HCT116 (cell line): ENCODE measurements around the gene BRCA2.

ENCODE experiments used
- ELF1 ChIP-seq: IDR thresholded peaks from 2 replicates; pipeline ENCODE4 v1.6.1; 2012; ENCODE audit warnings: low read depth, borderline replicate concordance
- EZH2phosphoT487 ChIP-seq: fragments of 200-600 bp; IDR thresholded peaks from 2 replicates; pipeline ENCODE4 v1.6.1; 2018; ENCODE audit warnings: antibody characterized with exemption, borderline replicate concordance
- JUND ChIP-seq: IDR thresholded peaks from 2 replicates; pipeline ENCODE4 v1.6.1; 2012
- POLR2A ChIP-seq: IDR thresholded peaks from 2 replicates; pipeline ENCODE4 v1.7.0; 2011; ENCODE audit warnings: borderline replicate concordance; ENCODE audit not compliant: insufficient read depth, insufficient read length; ENCODE audit errors: extremely low read depth
- POLR2AphosphoS5 ChIP-seq: IDR thresholded peaks from 2 replicates; pipeline ENCODE4 v1.6.1; 2011; ENCODE audit warnings: mild to moderate bottlenecking, low read depth, low read length, moderate library complexity
- RAD21 ChIP-seq: IDR thresholded peaks from 2 replicates; pipeline ENCODE4 v1.6.1; 2012; ENCODE audit warnings: low read depth, mild to moderate bottlenecking
- SIN3A ChIP-seq: IDR thresholded peaks from 2 replicates; pipeline ENCODE4 v1.6.1; 2012; ENCODE audit warnings: low read depth
- ZNF274 ChIP-seq: fragments of 200-500 bp; sonication (Bioruptor generic); IDR thresholded peaks from 2 replicates; pipeline ENCODE4 v1.6.1; 2014; ENCODE audit warnings: mild to moderate bottlenecking, low read depth, low read length, inconsistent platforms
- TF ChIP-seq, protein P1 (sequence below), 3 experiments: fragments of 200-600 bp in 1 of 3; sonication (generic) in 1 of 3; IDR thresholded peaks in 2 of 3; conservative IDR thresholded peaks in 1 of 3; 2 replicates each; pipeline ENCODE4 v1.5.1; 2012 to 2017; ENCODE audit warnings: low read depth in 2 of 3, low read length in 2 of 3, antibody characterized with exemption in 1 of 3, borderline replicate concordance in 1 of 3, control low read depth in 1 of 3, mild to moderate bottlenecking in 1 of 3, mixed read lengths in 1 of 3, mixed run types in 1 of 3, moderate library complexity in 1 of 3; ENCODE audit not compliant: insufficient read depth in 1 of 3
- TF ChIP-seq, protein P2 (sequence below): IDR thresholded peaks from 2 replicates; pipeline ENCODE4 v1.6.1; 2012; ENCODE audit warnings: low read depth
- TF ChIP-seq, protein P3 (sequence below): IDR thresholded peaks from 2 replicates; pipeline ENCODE4 v1.6.1; 2012

DNA sequence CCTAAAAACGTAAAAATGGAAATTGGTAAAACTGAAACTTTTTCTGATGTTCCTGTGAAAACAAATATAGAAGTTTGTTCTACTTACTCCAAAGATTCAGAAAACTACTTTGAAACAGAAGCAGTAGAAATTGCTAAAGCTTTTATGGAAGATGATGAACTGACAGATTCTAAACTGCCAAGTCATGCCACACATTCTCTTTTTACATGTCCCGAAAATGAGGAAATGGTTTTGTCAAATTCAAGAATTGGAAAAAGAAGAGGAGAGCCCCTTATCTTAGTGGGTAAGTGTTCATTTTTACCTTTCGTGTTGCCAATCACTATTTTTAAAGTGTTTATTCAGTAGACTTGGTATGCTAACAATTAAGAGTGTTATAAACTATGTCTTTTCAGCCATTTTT is 25.6 kb downstream of the BRCA2 start:
- TF ChIP-seq, protein P1, sequence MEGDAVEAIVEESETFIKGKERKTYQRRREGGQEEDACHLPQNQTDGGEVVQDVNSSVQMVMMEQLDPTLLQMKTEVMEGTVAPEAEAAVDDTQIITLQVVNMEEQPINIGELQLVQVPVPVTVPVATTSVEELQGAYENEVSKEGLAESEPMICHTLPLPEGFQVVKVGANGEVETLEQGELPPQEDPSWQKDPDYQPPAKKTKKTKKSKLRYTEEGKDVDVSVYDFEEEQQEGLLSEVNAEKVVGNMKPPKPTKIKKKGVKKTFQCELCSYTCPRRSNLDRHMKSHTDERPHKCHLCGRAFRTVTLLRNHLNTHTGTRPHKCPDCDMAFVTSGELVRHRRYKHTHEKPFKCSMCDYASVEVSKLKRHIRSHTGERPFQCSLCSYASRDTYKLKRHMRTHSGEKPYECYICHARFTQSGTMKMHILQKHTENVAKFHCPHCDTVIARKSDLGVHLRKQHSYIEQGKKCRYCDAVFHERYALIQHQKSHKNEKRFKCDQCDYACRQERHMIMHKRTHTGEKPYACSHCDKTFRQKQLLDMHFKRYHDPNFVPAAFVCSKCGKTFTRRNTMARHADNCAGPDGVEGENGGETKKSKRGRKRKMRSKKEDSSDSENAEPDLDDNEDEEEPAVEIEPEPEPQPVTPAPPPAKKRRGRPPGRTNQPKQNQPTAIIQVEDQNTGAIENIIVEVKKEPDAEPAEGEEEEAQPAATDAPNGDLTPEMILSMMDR (IDR thresholded peaks at IDR 0.05 in 2 of 3, conservative IDR thresholded peaks at IDR 0.05 in 1 of 3; ENCODE audit: borderline replicate concordance in 1 of 3, insufficient read depth in 1 of 3, low read depth in 2 of 3, low read length in 2 of 3) = no peak
- TF ChIP-seq POLR2AphosphoS5 = no peak
- no peak for TF ChIP-seq ELF1
- TF ChIP-seq POLR2A = no peak
- no peak for TF ChIP-seq SIN3A
- TF ChIP-seq RAD21 = no peak
- no peak for TF ChIP-seq JUND
- TF ChIP-seq, protein P2, sequence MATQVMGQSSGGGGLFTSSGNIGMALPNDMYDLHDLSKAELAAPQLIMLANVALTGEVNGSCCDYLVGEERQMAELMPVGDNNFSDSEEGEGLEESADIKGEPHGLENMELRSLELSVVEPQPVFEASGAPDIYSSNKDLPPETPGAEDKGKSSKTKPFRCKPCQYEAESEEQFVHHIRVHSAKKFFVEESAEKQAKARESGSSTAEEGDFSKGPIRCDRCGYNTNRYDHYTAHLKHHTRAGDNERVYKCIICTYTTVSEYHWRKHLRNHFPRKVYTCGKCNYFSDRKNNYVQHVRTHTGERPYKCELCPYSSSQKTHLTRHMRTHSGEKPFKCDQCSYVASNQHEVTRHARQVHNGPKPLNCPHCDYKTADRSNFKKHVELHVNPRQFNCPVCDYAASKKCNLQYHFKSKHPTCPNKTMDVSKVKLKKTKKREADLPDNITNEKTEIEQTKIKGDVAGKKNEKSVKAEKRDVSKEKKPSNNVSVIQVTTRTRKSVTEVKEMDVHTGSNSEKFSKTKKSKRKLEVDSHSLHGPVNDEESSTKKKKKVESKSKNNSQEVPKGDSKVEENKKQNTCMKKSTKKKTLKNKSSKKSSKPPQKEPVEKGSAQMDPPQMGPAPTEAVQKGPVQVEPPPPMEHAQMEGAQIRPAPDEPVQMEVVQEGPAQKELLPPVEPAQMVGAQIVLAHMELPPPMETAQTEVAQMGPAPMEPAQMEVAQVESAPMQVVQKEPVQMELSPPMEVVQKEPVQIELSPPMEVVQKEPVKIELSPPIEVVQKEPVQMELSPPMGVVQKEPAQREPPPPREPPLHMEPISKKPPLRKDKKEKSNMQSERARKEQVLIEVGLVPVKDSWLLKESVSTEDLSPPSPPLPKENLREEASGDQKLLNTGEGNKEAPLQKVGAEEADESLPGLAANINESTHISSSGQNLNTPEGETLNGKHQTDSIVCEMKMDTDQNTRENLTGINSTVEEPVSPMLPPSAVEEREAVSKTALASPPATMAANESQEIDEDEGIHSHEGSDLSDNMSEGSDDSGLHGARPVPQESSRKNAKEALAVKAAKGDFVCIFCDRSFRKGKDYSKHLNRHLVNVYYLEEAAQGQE = no peak
- no peak for TF ChIP-seq EZH2phosphoT487
- no peak for TF ChIP-seq ZNF274
- TF ChIP-seq, protein P3, sequence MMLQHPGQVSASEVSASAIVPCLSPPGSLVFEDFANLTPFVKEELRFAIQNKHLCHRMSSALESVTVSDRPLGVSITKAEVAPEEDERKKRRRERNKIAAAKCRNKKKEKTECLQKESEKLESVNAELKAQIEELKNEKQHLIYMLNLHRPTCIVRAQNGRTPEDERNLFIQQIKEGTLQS = no peak
